Right lobe of liver (tissue), 4 donors: ENCODE results near the gene RMND1.

Experiments
- CTCF ChIP-seq, 4 donors: fragments of 200-600 bp in 3 of 4; fragments of 450-650 bp in 1 of 4; IDR thresholded peaks; one replicate each; pipeline versions ENCODE4 v1.5.1 to v1.8.0; 2016 to 2022; ENCODE audit warnings: antibody characterized with exemption in 4 of 4, mild to moderate bottlenecking in 2 of 4
- POLR2A ChIP-seq: fragments of 450-650 bp; IDR thresholded peaks from one replicate; pipeline ENCODE4 v1.6.1; 2017; ENCODE audit warnings: antibody characterized with exemption, mild to moderate bottlenecking
- donor health status: DM: no; HTN: no; CAD: no.
- donor health status: DM: no; HTN: no; CAD: no.
- donor health status: DM: no; HTN: yes; CAD: no.

- TF ChIP-seq CTCF (IDR thresholded peaks at IDR 0.05) (no peak), POLR2A (no peak)
These were observed 6.4 kb downstream of the RMND1 start for GRCh38 chr6:151445482-151445881.
